HG02798 (cell line): Measurements from ENCODE around the gene SLMAP.

Experiments used
- ATAC-seq: cut with Tn5 transposase; IDR thresholded peaks from one replicate; pipeline ENCODE4 v1.9.1; 2021; ENCODE audit warnings: mild to moderate bottlenecking; ENCODE audit not compliant: unreplicated experiment, poor library complexity

The SLMAP gene

GRCh38 chr3:57978316-57978715 is 222.2 kb downstream of the SLMAP start:
- no peak for ATAC-seq
